AG09309 (cell line): ENCODE results near the gene SASH1.

Experiments
- DNase-seq: peaks from one replicate; pipeline ENCODE4 v3.0.0-alpha.2; 2010; ENCODE audit warnings: low read depth
- H3K4me3 ChIP-seq: 2 replicates; pipeline ENCODE4 v1.5.1; 2011; ENCODE audit warnings: mild to moderate bottlenecking, low read depth, low read length, moderate library complexity; ENCODE audit not compliant: control insufficient read depth
- CTCF ChIP-seq: IDR thresholded peaks from 2 replicates; pipeline ENCODE4 v1.5.1; 2011; ENCODE audit warnings: mild to moderate bottlenecking, low read depth, low read length, inconsistent platforms; ENCODE audit not compliant: insufficient read depth, control insufficient read depth; ENCODE audit errors: missing control alignments

SASH1 gene

DNA sequence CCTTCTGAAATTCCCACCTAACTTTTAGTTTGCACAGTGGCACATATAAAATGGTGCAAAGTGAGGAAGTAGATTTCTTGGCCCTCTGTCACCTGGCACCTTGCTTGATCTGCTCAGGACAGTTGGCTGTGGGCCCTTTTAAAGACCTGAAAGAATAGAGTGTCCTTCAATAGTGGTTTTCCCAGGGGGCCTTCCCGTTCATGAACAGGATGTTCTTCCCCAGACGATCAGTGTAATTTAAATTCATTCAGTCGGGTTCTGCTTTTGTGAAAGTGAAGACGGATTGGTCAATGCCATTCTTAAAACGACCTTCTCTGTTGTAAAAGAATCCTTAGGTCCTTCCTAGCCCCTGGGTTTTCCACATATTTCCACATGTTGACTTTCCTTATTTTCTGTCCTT, 178.5 kb downstream of the SASH1 start:
- no peak for TF ChIP-seq CTCF
- no peak for DNase-seq

DNA sequence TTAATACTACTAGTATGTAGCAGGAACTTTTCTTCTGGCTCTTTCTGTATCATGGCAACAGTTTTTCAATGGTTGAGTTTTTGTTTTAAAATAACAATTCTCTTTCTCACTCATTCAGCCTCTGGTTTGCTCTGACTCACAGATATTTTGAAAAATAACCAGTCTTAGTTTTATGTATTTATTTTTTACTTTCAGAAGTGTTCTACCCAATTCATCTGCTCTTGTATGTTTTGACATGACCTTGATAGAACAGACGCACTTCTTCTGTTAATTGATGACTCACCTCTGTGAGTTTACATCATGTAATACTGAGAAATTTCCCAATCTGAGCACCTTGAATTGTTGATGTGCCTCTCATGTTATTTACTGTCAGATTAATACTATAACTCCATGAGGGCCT, 178.9 kb downstream of the SASH1 start:
- no peak for TF ChIP-seq CTCF
- DNase-seq = no peak
- no peak overlapping the region for H3K4me3 ChIP-seq

More for the DNA sequence above, 178.5 kb downstream of the SASH1 start:
- H3K4me3 ChIP-seq = no peak overlapping the region

GRCh38 chr6:148523048-148523447, 180.4 kb downstream of the SASH1 start:
- no peak for DNase-seq
- no peak overlapping the region for H3K4me3 ChIP-seq
- TF ChIP-seq CTCF = no peak

GRCh38 chr6:148523551-148523950, 180.9 kb downstream of the SASH1 start:
- no peak for TF ChIP-seq CTCF
- no peak overlapping the region for H3K4me3 ChIP-seq
- DNase-seq = no peak

- TF ChIP-seq CTCF = no peak
- H3K4me3 ChIP-seq = peak overlapping the region; percentile 31
- no peak for DNase-seq
Measured at GRCh38 chr6:148524471-148524882, 181.8 kb downstream of the SASH1 start.

GRCh38 chr6:148524976-148525375, 182.3 kb downstream of the SASH1 start:
- H3K4me3 ChIP-seq = peak overlapping the region; percentile 31
- TF ChIP-seq CTCF = no peak
- DNase-seq = no peak

GRCh38 chr6:148525453-148525852, 182.8 kb downstream of the SASH1 start:
- DNase-seq = peak; percentile 80
- no peak overlapping the region for H3K4me3 ChIP-seq
- TF ChIP-seq CTCF = no peak
